HG02884 (cell line): ENCODE results near the gene RBM38.
"Not testable (repeated sequence)": the region's sequence is repeated elsewhere in the genome, so short reads cannot be mapped to it uniquely, and the experiment has no call there.

Experiments
- ATAC-seq: cut with Tn5 transposase; IDR thresholded peaks from one replicate; pipeline ENCODE4 v1.9.1; 2021; ENCODE audit warnings: mild to moderate bottlenecking, moderate library complexity; ENCODE audit not compliant: unreplicated experiment

The RBM38 gene

GRCh38 chr20:57390604-57391438 lies at the start of gene RBM38:
Gene RBM38 (plus strand): TSS chr20:57391396. CDS start chr20:57391582, 186 bp downstream.
- peak; percentile 47 for ATAC-seq

GRCh38 chr20:57341663-57342062 lies 49.5 kb upstream of the RBM38 start:
- no peak for ATAC-seq

- no peak for ATAC-seq
These were observed 48.4 kb upstream of the RBM38 start for GRCh38 chr20:57342829-57343228.

GRCh38 chr20:57346477-57346876 lies 44.7 kb upstream of the RBM38 start:
- no peak for ATAC-seq

- ATAC-seq, result no peak
These were observed 43.8 kb upstream of the RBM38 start for GRCh38 chr20:57347393-57347792.

GRCh38 chr20:57348200-57348921 lies 42.8 kb upstream of the RBM38 start:
- not testable (repeated sequence) for ATAC-seq

GRCh38 chr20:57348922-57349574 lies 42.1 kb upstream of the RBM38 start:
- not testable (repeated sequence) for ATAC-seq

- ATAC-seq, result no peak
These were observed 41.0 kb upstream of the RBM38 start for GRCh38 chr20:57350081-57350710.

GRCh38 chr20:57350726-57351041 lies 40.5 kb upstream of the RBM38 start:
- ATAC-seq, result not testable (repeated sequence)

GRCh38 chr20:57351042-57351783 lies 40.0 kb upstream of the RBM38 start, which contains the start of gene RAE1:
Gene RAE1 (plus strand): TSS chr20:57351255. CDS start chr20:57354039, 2,784 bp downstream.
- ATAC-seq, result peak; percentile 70

- no peak for ATAC-seq
These were observed 38.9 kb upstream of the RBM38 start for GRCh38 chr20:57352305-57352704.

GRCh38 chr20:57353351-57353750 lies 37.8 kb upstream of the RBM38 start:
- no peak for ATAC-seq

- ATAC-seq, result no peak
These were observed 29.7 kb upstream of the RBM38 start for GRCh38 chr20:57361517-57361916.

- ATAC-seq, result no peak
These were observed 26.7 kb upstream of the RBM38 start for GRCh38 chr20:57364451-57364850.

- ATAC-seq, result no peak
These were observed 21.6 kb upstream of the RBM38 start for GRCh38 chr20:57369596-57369995.

GRCh38 chr20:57370316-57370715 lies 20.9 kb upstream of the RBM38 start:
- no peak for ATAC-seq

- no peak for ATAC-seq
These were observed 19.8 kb upstream of the RBM38 start for GRCh38 chr20:57371363-57371762.

GRCh38 chr20:57372157-57372556 lies 19.0 kb upstream of the RBM38 start:
- no peak for ATAC-seq

- ATAC-seq, result no peak
These were observed 18.4 kb upstream of the RBM38 start for GRCh38 chr20:57372581-57373350.
